HG03175 (cell line): ENCODE data around the gene AACS.
A peak's percentile ranks its signal among the peaks of the same experiment; 100 is the strongest.

Experiments used
- ATAC-seq: cut with Tn5 transposase; IDR thresholded peaks from one replicate; pipeline ENCODE4 v1.9.1; 2021; ENCODE audit warnings: mild to moderate bottlenecking, moderate library complexity; ENCODE audit not compliant: unreplicated experiment

The AACS gene

GRCh38 chr12:125183187-125184067 lies 118.2 kb downstream of the AACS start:
- peak; percentile 70 for ATAC-seq

- no peak for ATAC-seq
These were observed 119.2 kb downstream of the AACS start for GRCh38 chr12:125184213-125184967.

- no peak for ATAC-seq
These were observed 120.1 kb downstream of the AACS start for GRCh38 chr12:125185311-125185739.

- ATAC-seq = peak; percentile 46
These were observed 120.7 kb downstream of the AACS start, which contains the start of gene TMEM132B for GRCh38 chr12:125185740-125186470. Gene TMEM132B (plus strand): TSS chr12:125186386.

GRCh38 chr12:125186471-125187147 lies 121.4 kb downstream of the AACS start:
- ATAC-seq = peak; percentile 16

GRCh38 chr12:125187148-125187745 lies 122.0 kb downstream of the AACS start:
- ATAC-seq = no peak

- ATAC-seq = no peak
These were observed 122.8 kb downstream of the AACS start for GRCh38 chr12:125187780-125188741.

- no peak for ATAC-seq
These were observed 123.8 kb downstream of the AACS start for GRCh38 chr12:125189015-125189414.

GRCh38 chr12:125189502-125189901 lies 124.3 kb downstream of the AACS start:
- no peak for ATAC-seq

- ATAC-seq = no peak
These were observed 126.3 kb downstream of the AACS start for GRCh38 chr12:125191361-125192087.

GRCh38 chr12:125192690-125193221 lies 127.5 kb downstream of the AACS start:
- no peak for ATAC-seq
